AG09319 (cell line): ENCODE data around the gene SCAPER.

ENCODE experiments used
- DNase-seq: peaks from one replicate; pipeline ENCODE4 v3.0.0-alpha.2; 2010; ENCODE audit warnings: low read depth; ENCODE audit errors: extremely low read depth
- CTCF ChIP-seq: IDR thresholded peaks from 2 replicates; pipeline ENCODE4 v1.5.1; 2011; ENCODE audit warnings: low read depth, mild to moderate bottlenecking, inconsistent platforms, low read length, moderate library complexity

Gene SCAPER

DNA sequence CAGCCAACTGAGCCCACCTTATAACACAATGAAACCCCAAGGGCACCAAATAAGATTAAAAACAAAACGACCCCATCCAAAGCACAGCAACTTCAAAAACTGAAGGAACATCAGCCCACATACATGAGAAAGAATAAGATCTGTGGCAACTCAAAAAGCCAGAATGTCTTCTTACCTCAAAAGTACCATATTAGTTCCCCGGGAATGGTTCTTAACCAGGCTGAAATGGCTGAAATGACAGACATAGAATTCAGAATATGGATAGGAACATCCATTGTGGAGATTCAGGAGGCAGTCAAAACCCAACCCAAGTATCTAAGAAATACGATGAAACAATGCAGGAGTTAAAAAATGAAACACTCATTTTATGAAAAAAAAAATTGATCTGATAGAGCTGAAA lies 222.3 kb downstream of the SCAPER start:
- DNase-seq = no peak
- TF ChIP-seq CTCF = no peak

GRCh38 chr15:76682259-76682658 lies 222.9 kb downstream of the SCAPER start:
- TF ChIP-seq CTCF = no peak
- no peak for DNase-seq

DNA sequence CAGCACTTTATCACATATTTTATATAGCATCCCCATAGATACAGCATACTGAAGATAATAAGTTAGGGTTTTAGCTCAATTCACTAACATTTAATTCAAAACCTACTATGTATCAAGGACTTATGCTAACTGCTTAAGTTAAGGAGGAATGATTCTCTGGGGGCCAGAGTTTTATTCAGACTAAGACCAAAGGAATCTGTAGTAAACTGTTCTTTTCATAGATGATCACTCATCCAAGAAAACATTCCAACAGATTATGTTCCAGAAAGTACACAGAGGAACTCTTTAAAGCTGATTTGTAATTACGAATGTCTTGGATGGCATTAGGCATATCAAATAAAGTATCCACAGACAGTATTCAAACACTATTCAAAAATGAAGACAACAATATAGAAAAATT lies 226.4 kb downstream of the SCAPER start:
- no peak for DNase-seq
- TF ChIP-seq CTCF = no peak

DNA sequence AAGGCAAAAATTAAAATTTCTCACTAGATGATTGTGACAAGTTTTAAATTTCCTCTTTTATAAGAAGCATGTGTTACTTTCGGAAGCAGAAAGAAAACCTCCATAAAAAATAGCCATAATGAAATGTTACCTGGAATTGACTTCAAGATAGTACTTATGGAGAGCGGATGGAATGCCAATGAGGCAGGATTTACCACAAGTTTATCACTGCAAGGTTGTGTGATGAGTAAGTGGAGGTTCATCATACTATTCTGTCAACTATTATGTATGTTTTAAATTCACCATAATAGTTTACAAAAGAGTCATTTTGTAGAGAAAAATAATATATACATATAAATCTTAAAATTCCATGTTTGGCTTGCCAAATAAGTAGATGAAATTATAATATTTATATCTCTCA lies 230.3 kb downstream of the SCAPER start:
- TF ChIP-seq CTCF = no peak
- DNase-seq = no peak

- no peak for TF ChIP-seq CTCF
- no peak for DNase-seq
These were observed 235.5 kb downstream of the SCAPER start for GRCh38 chr15:76669521-76670207.

- no peak for DNase-seq
- TF ChIP-seq CTCF = no peak
These were observed 236.2 kb downstream of the SCAPER start for GRCh38 chr15:76668900-76669299.

DNA sequence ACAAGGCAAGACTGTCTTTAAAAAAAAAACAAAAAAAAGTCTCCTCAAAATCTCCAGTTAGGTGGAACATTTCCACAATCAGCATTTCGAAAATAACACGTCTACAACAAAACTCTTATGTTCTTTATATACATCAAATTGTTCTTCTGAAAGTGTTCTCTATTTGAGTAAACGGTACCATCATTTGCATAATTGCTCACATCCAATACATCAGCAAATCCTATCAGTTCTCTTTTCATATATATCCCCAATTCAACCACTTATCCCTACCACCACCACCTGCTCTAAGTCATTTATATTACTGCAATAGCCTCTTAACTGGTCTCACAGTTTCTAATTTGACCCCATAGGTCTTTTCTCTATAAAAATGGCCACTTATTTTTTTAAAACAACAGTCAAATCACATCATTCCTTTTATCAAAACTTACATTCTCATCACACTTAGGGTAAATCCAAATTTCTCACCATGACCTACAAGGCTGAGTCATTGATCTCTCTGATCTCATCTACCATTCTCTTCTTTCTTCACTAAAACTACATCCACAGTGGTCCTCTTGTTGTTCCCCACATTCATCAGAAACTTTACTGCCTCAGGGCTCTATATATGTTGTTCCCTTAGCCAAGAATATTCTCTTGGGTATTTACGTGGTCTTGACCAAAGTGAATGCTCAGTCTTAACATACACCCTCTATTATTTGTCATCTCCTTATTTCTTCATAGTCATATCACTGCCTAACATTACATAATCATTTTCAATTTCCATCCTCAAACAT lies 237.0 kb downstream of the SCAPER start:
- TF ChIP-seq CTCF = no peak
- DNase-seq = no peak
